ENCODE results near the gene GPANK1. TPM values are rescaled to one million over a fixed set of nuclear protein-coding genes. Genes with fewer than 3 reads are reported as not detected.

GPANK1 gene
- total RNA-seq = 19.2 TPM
- long read RNA-seq, partial matches to known transcripts = 13 of 32 reads
- long read RNA-seq, other reads (novel, unspliced or antisense) = 4 of 32 reads

- TF ChIP-seq CTCF (IDR thresholded peaks at IDR 0.05; ENCODE audit: borderline replicate concordance) = no peak
- Histone ChIP-seq H3K4me1 (peaks cover 81% of the 10 kb centered on the region), H3K27me3 (ENCODE audit: low read depth) (no peaks in the 10 kb centered on the region), H3K27ac (replicated peaks) (peak within 1 kb of the TSS; percentile 96), H3K9me3 (replicated peaks) (no peaks in the 10 kb centered on the region), H3K4me3 (peak within 1 kb of the TSS; percentile 78), H3K36me3 (peaks cover 47% of the 10 kb centered on the region)
- DNase-seq = peak; percentile 89
- intact Hi-C loops (cut with micrococcal nuclease) = no loop called here
These were observed at the start of gene GPANK1 for GRCh38 chr6:31664790-31665500. GPANK1 (minus strand) TSS chr6:31664997; CDS start chr6:31664478, 519 bp downstream.

- no peaks in the 10 kb centered on the region for H3K4me1 ChIP-seq
- no peaks in the 10 kb centered on the region for H3K36me3 ChIP-seq
- peaks cover 9% of the 10 kb centered on the region for H3K27me3 ChIP-seq (ENCODE audit: low read depth)
- TF ChIP-seq CTCF (IDR thresholded peaks at IDR 0.05; ENCODE audit: borderline replicate concordance) = no peak
- H3K4me3 ChIP-seq = no peak overlapping the region
- DNase-seq = no peak
- no peaks in the 10 kb centered on the region for H3K9me3 ChIP-seq (replicated peaks)
- no peak overlapping the region for H3K27ac ChIP-seq (replicated peaks)
- intact Hi-C loops (cut with micrococcal nuclease) = no loop called here
These were observed 49.3 kb upstream of the GPANK1 start for GRCh38 chr6:31713991-31714684.

- intact Hi-C loops (cut with micrococcal nuclease) = no loop called here
These were observed 48.7 kb upstream of the GPANK1 start for GRCh38 chr6:31713465-31713864.

GRCh38 chr6:31712296-31712695 lies 47.5 kb upstream of the GPANK1 start:
- Histone ChIP-seq H3K27ac (replicated peaks) (no peak overlapping the region), H3K4me3 (no peak overlapping the region), H3K9me3 (replicated peaks) (no peaks in the 10 kb centered on the region), H3K27me3 (ENCODE audit: low read depth) (peaks cover 9% of the 10 kb centered on the region), H3K4me1 (no peaks in the 10 kb centered on the region), H3K36me3 (no peaks in the 10 kb centered on the region)
- TF ChIP-seq CTCF (IDR thresholded peaks at IDR 0.05; ENCODE audit: borderline replicate concordance) = peak; percentile 36
- no peak for DNase-seq
- intact Hi-C loops (cut with micrococcal nuclease) = no loop called here

More at GRCh38 chr6:31713465-31713864, 48.7 kb upstream of the GPANK1 start:
- no peak for TF ChIP-seq CTCF (IDR thresholded peaks at IDR 0.05; ENCODE audit: borderline replicate concordance)
- Histone ChIP-seq H3K4me1 (no peaks in the 10 kb centered on the region), H3K4me3 (no peak overlapping the region), H3K27me3 (ENCODE audit: low read depth) (peaks cover 9% of the 10 kb centered on the region), H3K27ac (replicated peaks) (no peak overlapping the region), H3K36me3 (no peaks in the 10 kb centered on the region), H3K9me3 (replicated peaks) (no peaks in the 10 kb centered on the region)
- DNase-seq = no peak

- no peak for TF ChIP-seq CTCF (IDR thresholded peaks at IDR 0.05; ENCODE audit: borderline replicate concordance)
- Histone ChIP-seq H3K4me1 (no peaks in the 10 kb centered on the region), H3K4me3 (no peak overlapping the region), H3K9me3 (replicated peaks) (no peaks in the 10 kb centered on the region), H3K27ac (replicated peaks) (no peak overlapping the region), H3K36me3 (no peaks in the 10 kb centered on the region), H3K27me3 (ENCODE audit: low read depth) (peaks cover 9% of the 10 kb centered on the region)
- intact Hi-C loops (cut with micrococcal nuclease) = no loop called here
- no peak for DNase-seq
These were observed 46.4 kb upstream of the GPANK1 start for GRCh38 chr6:31711233-31711632.
